Retinal pigment epithelial cell (primary cell): ENCODE results near the gene LINC01488.

Experiments
- DNase-seq: peaks from one replicate; pipeline ENCODE4 v3.0.0-alpha.2; 2010; ENCODE audit warnings: low read depth
- H3K4me3 ChIP-seq: 2 replicates; pipeline ENCODE4 v1.5.1; 2011; ENCODE audit warnings: mild to moderate bottlenecking, low read length, control low read depth, moderate library complexity
- CTCF ChIP-seq: conservative IDR thresholded peaks from 2 replicates; pipeline ENCODE4 v1.5.1; 2011; ENCODE audit warnings: low read depth, low read length, control low read depth, inconsistent platforms

Gene LINC01488

GRCh38 chr11:69465236-69466000 is 16.0 kb upstream of the LINC01488 start:
- TF ChIP-seq CTCF: no peak
- DNase-seq: no peak
- H3K4me3 ChIP-seq: no peak overlapping the region

- H3K4me3 ChIP-seq: no peak overlapping the region
- no peak for DNase-seq
- TF ChIP-seq CTCF: no peak
Measured at GRCh38 chr11:69466039-69466438, 15.4 kb upstream of the LINC01488 start.

GRCh38 chr11:69467196-69467595 is 14.3 kb upstream of the LINC01488 start:
- TF ChIP-seq CTCF: no peak
- no peak for DNase-seq
- no peak overlapping the region for H3K4me3 ChIP-seq

- TF ChIP-seq CTCF: no peak
- no peak for DNase-seq
- no peak overlapping the region for H3K4me3 ChIP-seq
Measured at GRCh38 chr11:69467646-69468045, 13.8 kb upstream of the LINC01488 start.

- DNase-seq: no peak
- H3K4me3 ChIP-seq: no peak overlapping the region
- TF ChIP-seq CTCF: no peak
Measured at GRCh38 chr11:69468221-69468620, 13.2 kb upstream of the LINC01488 start.

- H3K4me3 ChIP-seq: no peak overlapping the region
- DNase-seq: no peak
- TF ChIP-seq CTCF: no peak
Measured at GRCh38 chr11:69468911-69469885, 12.3 kb upstream of the LINC01488 start.
